A673 (cell line): ENCODE data around the gene PM20D1. TPM values are rescaled to one million over a fixed set of nuclear protein-coding genes. Genes with fewer than 3 reads are reported as not detected.

Source experiments
- BruUV-seq: library from RNA; stranded (reverse); fragments of 400-500 nt; replicated peaks from 2 replicates; lab custom pipeline; 2021; lab: Mats Ljungman, UMichigan
- CTCF ChIA-PET: fragments of 300-600 bp; sonication (Branson Sonifier 250); formaldehyde crosslinking; loops from one replicate; lab custom pipeline; 2022; ENCODE audit warnings: antibody characterized with exemption; lab: Charles Lee
- POLR2A ChIA-PET: fragments of 300-600 bp; sonication (Branson Sonifier 250); formaldehyde crosslinking; loops from one replicate; lab custom pipeline; 2022; ENCODE audit warnings: antibody characterized with exemption; ENCODE audit not compliant: low non-redundant PET; lab: Charles Lee
- DNase-seq: peaks from one replicate; pipeline ENCODE4 v3.0.0-alpha.2; 2015; ENCODE audit warnings: low spot score
- H3K27ac ChIP-seq: fragments of 200-600 bp; sonication (generic); 2 replicates; pipeline ENCODE4 v1.5.1; 2016; ENCODE audit warnings: mixed run types, low read depth, mild to moderate bottlenecking, mixed read lengths, antibody characterized with exemption, low read length; ENCODE audit not compliant: poor library complexity, severe bottlenecking
- H3K27me3 ChIP-seq: fragments of 200-600 bp; sonication (generic); replicated peaks from 2 replicates; pipeline ENCODE4 v1.6.1; 2017; ENCODE audit warnings: mixed run types, low read depth, mild to moderate bottlenecking, mixed read lengths, antibody characterized with exemption, low read length; ENCODE audit not compliant: insufficient read depth, poor library complexity
- H3K36me3 ChIP-seq: fragments of 200-600 bp; sonication (generic); 2 replicates; pipeline ENCODE4 v1.6.1; 2016; ENCODE audit warnings: mixed run types, mild to moderate bottlenecking, mixed read lengths, antibody characterized with exemption, low read length; ENCODE audit not compliant: insufficient read depth, poor library complexity, severe bottlenecking
- H3K4me1 ChIP-seq: fragments of 200-600 bp; sonication (generic); 2 replicates; pipeline ENCODE4 v1.6.1; 2017; ENCODE audit warnings: mixed run types, mild to moderate bottlenecking, mixed read lengths, antibody characterized with exemption, low read length; ENCODE audit not compliant: insufficient read depth, poor library complexity, severe bottlenecking
- H3K4me3 ChIP-seq: fragments of 200-600 bp; sonication (generic); 2 replicates; pipeline ENCODE4 v1.5.1; 2016; ENCODE audit warnings: low read depth, mixed run types, mild to moderate bottlenecking, mixed read lengths, low read length; ENCODE audit not compliant: poor library complexity, severe bottlenecking
- H3K9me3 ChIP-seq: fragments of 200-600 bp; sonication (generic); 2 replicates; pipeline ENCODE4 v1.6.1; 2016; ENCODE audit warnings: mixed run types, low read depth, mild to moderate bottlenecking, mixed read lengths, antibody characterized with exemption, low read length; ENCODE audit not compliant: poor library complexity, severe bottlenecking
- CTCF ChIP-seq: fragments of 300-800, 200-600 bp; sonication (generic); conservative IDR thresholded peaks from 2 replicates; pipeline ENCODE4 v1.5.1; 2017; ENCODE audit warnings: low read depth, mild to moderate bottlenecking, antibody characterized with exemption, low read length, moderate library complexity, mixed read lengths
- EZH2 ChIP-seq: fragments of 200-600 bp; sonication (generic); IDR thresholded peaks from 2 replicates; pipeline ENCODE4 v1.6.1; 2017; ENCODE audit warnings: borderline replicate concordance, low read depth, mild to moderate bottlenecking, mixed read lengths, antibody characterized with exemption, low read length; ENCODE audit not compliant: poor library complexity, severe bottlenecking
- intact Hi-C: fragments of 100-400 bp; cut with micrococcal nuclease; formaldehyde crosslinking; loops from one replicate; pipeline ENCODE4 v1.10.0; 2022; ENCODE audit not compliant: unreplicated experiment
- total RNA-seq: library from RNA; stranded (reverse); gene quantifications from 2 replicates; pipeline ENCODE4 v1.2.3, GENCODE V29; 2021

PM20D1 gene
- total RNA-seq, 1 experiment from 2014 or later = not detected

- ChIA-PET CTCF (no interaction called here), POLR2A (no interaction called here)
- TF ChIP-seq CTCF (no peak), EZH2 (no peak)
- no peaks in the 10 kb centered on the region for H3K9me3 ChIP-seq
- no peaks in the 10 kb centered on the region for H3K36me3 ChIP-seq
- no peaks in the 10 kb centered on the region for H3K4me1 ChIP-seq
- intact Hi-C loops = no loop called here
- DNase-seq = no peak
- H3K27me3 ChIP-seq = no peaks in the 10 kb centered on the region
- no peak overlapping the region for H3K27ac ChIP-seq
- no peak overlapping the region for H3K4me3 ChIP-seq
- no TSS peak for BruUV-seq
Observed at GRCh38 chr1:205800427-205800826, 49.5 kb downstream of the PM20D1 start.

- Histone ChIP-seq H3K27me3 (no peaks in the 10 kb centered on the region), H3K9me3 (no peaks in the 10 kb centered on the region), H3K4me3 (no peak overlapping the region), H3K27ac (no peak overlapping the region), H3K36me3 (no peaks in the 10 kb centered on the region), H3K4me1 (no peaks in the 10 kb centered on the region)
- no TSS peak for BruUV-seq
- no peak for TF ChIP-seq CTCF
- TF ChIP-seq EZH2 = no peak
- intact Hi-C loops = no loop called here
- CTCF ChIA-PET = no interaction called here
- POLR2A ChIA-PET = no interaction called here
- DNase-seq = no peak
Observed at GRCh38 chr1:205798577-205798976, 51.4 kb downstream of the PM20D1 start.

- Histone ChIP-seq H3K27me3 (no peaks in the 10 kb centered on the region), H3K27ac (no peak overlapping the region), H3K9me3 (no peaks in the 10 kb centered on the region), H3K4me3 (no peak overlapping the region), H3K4me1 (no peaks in the 10 kb centered on the region), H3K36me3 (no peaks in the 10 kb centered on the region)
- no peak for TF ChIP-seq EZH2
- TF ChIP-seq CTCF = no peak
- CTCF ChIA-PET = no interaction called here
- intact Hi-C loops = no loop called here
- DNase-seq = no peak
- POLR2A ChIA-PET = no interaction called here
- no TSS peak for BruUV-seq
Observed at GRCh38 chr1:205797168-205797567, 52.8 kb downstream of the PM20D1 start.
